ENCODE measurements around the gene HLA-B.
A peak's percentile ranks its signal among the peaks of the same experiment; 100 is the strongest.

GRCh38 chr6:31356946-31357466 lies at the start of gene HLA-B:
- TF ChIP-seq, protein P1, sequence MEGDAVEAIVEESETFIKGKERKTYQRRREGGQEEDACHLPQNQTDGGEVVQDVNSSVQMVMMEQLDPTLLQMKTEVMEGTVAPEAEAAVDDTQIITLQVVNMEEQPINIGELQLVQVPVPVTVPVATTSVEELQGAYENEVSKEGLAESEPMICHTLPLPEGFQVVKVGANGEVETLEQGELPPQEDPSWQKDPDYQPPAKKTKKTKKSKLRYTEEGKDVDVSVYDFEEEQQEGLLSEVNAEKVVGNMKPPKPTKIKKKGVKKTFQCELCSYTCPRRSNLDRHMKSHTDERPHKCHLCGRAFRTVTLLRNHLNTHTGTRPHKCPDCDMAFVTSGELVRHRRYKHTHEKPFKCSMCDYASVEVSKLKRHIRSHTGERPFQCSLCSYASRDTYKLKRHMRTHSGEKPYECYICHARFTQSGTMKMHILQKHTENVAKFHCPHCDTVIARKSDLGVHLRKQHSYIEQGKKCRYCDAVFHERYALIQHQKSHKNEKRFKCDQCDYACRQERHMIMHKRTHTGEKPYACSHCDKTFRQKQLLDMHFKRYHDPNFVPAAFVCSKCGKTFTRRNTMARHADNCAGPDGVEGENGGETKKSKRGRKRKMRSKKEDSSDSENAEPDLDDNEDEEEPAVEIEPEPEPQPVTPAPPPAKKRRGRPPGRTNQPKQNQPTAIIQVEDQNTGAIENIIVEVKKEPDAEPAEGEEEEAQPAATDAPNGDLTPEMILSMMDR (IDR thresholded peaks at IDR 0.05) = no peak
- TF ChIP-seq POLR2A (IDR thresholded peaks at IDR 0.05) = peak; percentile 95 to 99

Measured in Peyer's patch (tissue), 4 donors.